Natural killer cell (primary cell): ENCODE data around the gene LDHB. TPM values are rescaled to one million over a fixed set of nuclear protein-coding genes. Genes with fewer than 3 reads are reported as not detected.
"Not testable (repeated sequence)": the region's sequence is repeated elsewhere in the genome, so short reads cannot be mapped to it uniquely, and the experiment has no call there.

Experiments used
- ATAC-seq, 3 donors: fragments of 150-1000 bp in 2 of 3; fragments of 200-7000 bp in 1 of 3; cut with Tn5 transposase; 1 replicate in 1 of 3; 2 replicates in 2 of 3; pipeline ENCODE4 v1.10.0; 2021; ENCODE audit warnings: mild to moderate bottlenecking in 2 of 3, moderate library complexity in 2 of 3
- DNase-seq, 2 donors: peaks; one replicate each; pipeline versions ENCODE4 v3.0.0 to v3.0.0-alpha.2; 2013 to 2021; ENCODE audit warnings: mixed read lengths in 1 of 2
- H3K27ac ChIP-seq: one replicate; pipeline ENCODE4 v1.5.1; 2013; ENCODE audit warnings: mild to moderate bottlenecking, low read length
- H3K27me3 ChIP-seq: one replicate; pipeline ENCODE4 v1.6.1; 2013; ENCODE audit warnings: low read length; ENCODE audit not compliant: control insufficient read depth, insufficient read depth
- H3K36me3 ChIP-seq: one replicate; pipeline ENCODE4 v1.6.1; 2013; ENCODE audit warnings: low read length; ENCODE audit not compliant: control insufficient read depth, insufficient read depth
- H3K4me1 ChIP-seq: one replicate; pipeline ENCODE4 v1.6.1; 2013; ENCODE audit warnings: low read length; ENCODE audit not compliant: control insufficient read depth, insufficient read depth
- H3K4me3 ChIP-seq: one replicate; pipeline ENCODE4 v1.5.1; 2013; ENCODE audit warnings: low read length
- H3K9me3 ChIP-seq: one replicate; pipeline ENCODE4 v1.6.1; 2013; ENCODE audit warnings: low read length; ENCODE audit not compliant: control insufficient read depth, insufficient read depth
- H3K27ac Mint-ChIP-seq, 2 donors: one replicate each; pipeline ENCODE4 v1.8.0; 2022; ENCODE audit warnings: mild to moderate bottlenecking in 2 of 2, mixed read lengths in 2 of 2, moderate library complexity in 1 of 2
- H3K27me3 Mint-ChIP-seq, 2 donors: one replicate each; pipeline ENCODE4 v1.8.0; 2022; ENCODE audit warnings: low read depth in 2 of 2, mixed read lengths in 2 of 2
- H3K36me3 Mint-ChIP-seq: one replicate; pipeline ENCODE4 v1.8.0; 2022; ENCODE audit warnings: mixed read lengths
- H3K4me1 Mint-ChIP-seq, 2 donors: one replicate each; pipeline ENCODE4 v1.8.0; 2022; ENCODE audit warnings: mixed read lengths in 2 of 2
- H3K4me3 Mint-ChIP-seq: one replicate; pipeline ENCODE4 v1.8.0; 2022; ENCODE audit warnings: mild to moderate bottlenecking, moderate library complexity, mixed read lengths
- H3K9me3 Mint-ChIP-seq, 2 donors: one replicate each; pipeline ENCODE4 v1.8.0; 2022; ENCODE audit warnings: mixed read lengths in 2 of 2
- WGBS: methylation state at CpG from one replicate; pipeline ENCODE4 v1.1.7; 2013; ENCODE audit warnings: missing lambda C conversion rate; ENCODE audit not compliant: insufficient coverage; 5-methylcytosine and 5-hydroxymethylcytosine counted together
- intact Hi-C: fragments of 100-400 bp; cut with micrococcal nuclease; formaldehyde crosslinking; loops from one replicate; pipeline ENCODE4 v1.14.2; 2022
- total RNA-seq, 4 donors: library from RNA; stranded (reverse); fragments of 120-200 nt in 1 of 4; gene quantifications; one replicate each; pipeline versions ENCODE4 v1.2.3 to v1.2.4, GENCODE V29; 2013 to 2022
- TF ChIP-seq, protein P1 (sequence below): fragments of 200-600 bp; IDR thresholded peaks from one replicate; pipeline ENCODE4 v1.8.0; 2022; ENCODE audit warnings: antibody characterized with exemption

Gene LDHB
- total RNA-seq, 3 donors from 2014 or later (not counting 1 experiment from before 2014, with no cell fraction given): 116 to 167 (median 125) TPM

DNA sequence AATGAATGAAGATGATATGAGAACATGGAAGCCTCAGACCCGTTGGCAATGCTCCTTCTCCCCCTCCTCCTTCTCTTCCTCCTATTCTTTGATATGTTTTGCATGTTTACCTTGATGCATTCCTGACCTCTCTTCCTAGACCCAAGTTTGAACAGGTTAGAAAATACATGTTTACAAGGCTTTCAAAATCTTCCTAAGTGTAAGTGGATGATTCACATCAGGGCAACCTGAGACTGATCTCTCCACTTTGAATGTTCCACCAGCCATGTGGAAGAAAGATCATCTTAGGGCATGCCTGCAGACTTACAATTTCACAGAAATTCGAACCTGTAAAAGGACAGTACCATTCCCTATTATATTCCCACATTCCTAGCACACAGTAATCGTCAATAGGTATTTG lies 18.0 kb upstream of the LDHB start:
- H3K36me3 Mint-ChIP-seq: no peaks in the 10 kb centered on the region
- TF ChIP-seq, protein P1, sequence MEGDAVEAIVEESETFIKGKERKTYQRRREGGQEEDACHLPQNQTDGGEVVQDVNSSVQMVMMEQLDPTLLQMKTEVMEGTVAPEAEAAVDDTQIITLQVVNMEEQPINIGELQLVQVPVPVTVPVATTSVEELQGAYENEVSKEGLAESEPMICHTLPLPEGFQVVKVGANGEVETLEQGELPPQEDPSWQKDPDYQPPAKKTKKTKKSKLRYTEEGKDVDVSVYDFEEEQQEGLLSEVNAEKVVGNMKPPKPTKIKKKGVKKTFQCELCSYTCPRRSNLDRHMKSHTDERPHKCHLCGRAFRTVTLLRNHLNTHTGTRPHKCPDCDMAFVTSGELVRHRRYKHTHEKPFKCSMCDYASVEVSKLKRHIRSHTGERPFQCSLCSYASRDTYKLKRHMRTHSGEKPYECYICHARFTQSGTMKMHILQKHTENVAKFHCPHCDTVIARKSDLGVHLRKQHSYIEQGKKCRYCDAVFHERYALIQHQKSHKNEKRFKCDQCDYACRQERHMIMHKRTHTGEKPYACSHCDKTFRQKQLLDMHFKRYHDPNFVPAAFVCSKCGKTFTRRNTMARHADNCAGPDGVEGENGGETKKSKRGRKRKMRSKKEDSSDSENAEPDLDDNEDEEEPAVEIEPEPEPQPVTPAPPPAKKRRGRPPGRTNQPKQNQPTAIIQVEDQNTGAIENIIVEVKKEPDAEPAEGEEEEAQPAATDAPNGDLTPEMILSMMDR: no peak
- intact Hi-C loops: no loop called here
- no peaks in the 10 kb centered on the region for H3K27me3 ChIP-seq
- H3K9me3 ChIP-seq: no peaks in the 10 kb centered on the region
- no peak overlapping the region for H3K27ac ChIP-seq
- peaks cover 3 to 25% of the 10 kb centered on the region in 2 donors for H3K27me3 Mint-ChIP-seq
- H3K27ac Mint-ChIP-seq: no peak overlapping the region
- DNase-seq: no peak
- H3K4me3 Mint-ChIP-seq: no peak overlapping the region
- no peak for ATAC-seq
- no peaks in the 10 kb centered on the region for H3K36me3 ChIP-seq
- H3K4me1 Mint-ChIP-seq: no peaks in the 10 kb centered on the region
- H3K4me3 ChIP-seq: no peak overlapping the region
- no peaks in the 10 kb centered on the region for H3K9me3 Mint-ChIP-seq
- 82% methylated on average over 2 of the region's 3 CpGs for whole genome bisulfite sequencing
- no peaks in the 10 kb centered on the region for H3K4me1 ChIP-seq

DNA sequence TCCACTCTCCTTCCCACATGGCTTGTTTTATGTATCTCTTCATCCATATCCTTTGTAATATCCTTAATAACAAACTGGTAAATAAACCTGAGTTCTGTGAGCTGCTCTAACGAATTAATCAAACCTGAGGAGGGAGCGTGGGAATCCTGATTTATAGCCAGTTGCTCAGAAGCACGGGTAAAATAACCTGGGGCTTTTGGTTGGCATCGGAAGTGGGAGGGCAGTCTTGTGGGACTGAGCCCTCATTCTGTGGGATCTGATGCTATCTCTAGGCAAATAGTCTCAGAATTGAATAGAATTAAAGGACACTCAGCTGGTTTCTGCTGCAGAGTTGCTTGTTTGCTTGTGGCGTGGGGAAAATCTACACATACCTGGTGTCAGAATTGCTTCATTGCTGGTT lies 17.5 kb upstream of the LDHB start:
- Mint-ChIP-seq H3K4me3 (no peak overlapping the region), H3K9me3 (no peaks in the 10 kb centered on the region), H3K27ac (no peak overlapping the region), H3K36me3 (no peaks in the 10 kb centered on the region), H3K27me3 (peaks cover 6 to 30% of the 10 kb centered on the region in 2 donors), H3K4me1 (no peaks in the 10 kb centered on the region)
- H3K27me3 ChIP-seq: peaks cover 2% of the 10 kb centered on the region
- ATAC-seq: no peak
- no peak overlapping the region for H3K27ac ChIP-seq
- WGBS: 92% methylated on average over 5 of the region's 5 CpGs
- no peak for DNase-seq
- intact Hi-C loops: no loop called here
- no peaks in the 10 kb centered on the region for H3K4me1 ChIP-seq
- no peaks in the 10 kb centered on the region for H3K36me3 ChIP-seq
- no peaks in the 10 kb centered on the region for H3K9me3 ChIP-seq
- no peak overlapping the region for H3K4me3 ChIP-seq
- TF ChIP-seq, protein P1: no peak

GRCh38 chr12:21673830-21674552 lies 16.3 kb upstream of the LDHB start:
- H3K27ac ChIP-seq, H3K4me1 ChIP-seq, H3K36me3 ChIP-seq, H3K27ac Mint-ChIP-seq, H3K9me3 Mint-ChIP-seq, H3K9me3 ChIP-seq, DNase-seq, H3K27me3 ChIP-seq, H3K4me3 ChIP-seq, H3K36me3 Mint-ChIP-seq, H3K4me3 Mint-ChIP-seq, ATAC-seq, H3K4me1 Mint-ChIP-seq, intact Hi-C loops: not testable (repeated sequence)
- WGBS: 94% methylated on average over 33 of the region's 39 CpGs
- peaks cover 6 to 40% of the 10 kb centered on the region in 2 donors for H3K27me3 Mint-ChIP-seq

DNA sequence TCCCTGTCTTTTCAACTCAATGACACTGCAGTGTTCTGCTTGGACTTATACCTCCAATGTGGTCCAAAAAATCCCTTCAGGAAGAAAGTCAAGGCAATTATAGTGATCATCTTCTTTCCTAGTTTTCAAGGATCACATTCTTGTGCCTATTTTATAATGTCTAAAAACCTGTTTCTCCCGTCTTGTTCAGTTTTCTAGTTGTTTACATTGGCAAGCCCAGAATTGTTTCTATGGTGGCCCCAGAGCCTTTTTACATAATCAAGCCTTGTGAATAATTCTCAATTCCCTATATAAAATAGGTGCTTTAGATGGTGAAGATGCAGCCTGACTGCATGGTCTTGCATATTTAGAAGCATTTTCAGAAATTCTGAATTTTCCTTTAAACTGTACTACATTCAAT lies 14.5 kb upstream of the LDHB start:
- Mint-ChIP-seq H3K4me3 (no peak overlapping the region), H3K27ac (no peak overlapping the region), H3K36me3 (no peaks in the 10 kb centered on the region), H3K9me3 (no peaks in the 10 kb centered on the region), H3K27me3 (peaks cover 7 to 51% of the 10 kb centered on the region in 2 donors), H3K4me1 (no peaks in the 10 kb centered on the region)
- TF ChIP-seq, protein P1: no peak
- DNase-seq (no peak), ATAC-seq (no peak)
- 100% methylated on average over 1 of the region's 1 CpG for WGBS
- H3K4me3 ChIP-seq: no peak overlapping the region
- H3K9me3 ChIP-seq: no peaks in the 10 kb centered on the region
- no peak overlapping the region for H3K27ac ChIP-seq
- H3K36me3 ChIP-seq: no peaks in the 10 kb centered on the region
- intact Hi-C loops: no loop called here
- peaks cover 2% of the 10 kb centered on the region for H3K27me3 ChIP-seq
- H3K4me1 ChIP-seq: no peaks in the 10 kb centered on the region
